Keratinocyte (primary cell): ENCODE data around the gene CDH12.

ENCODE experiments used
- EZH2 ChIP-seq: IDR thresholded peaks from one replicate; pipeline ENCODE4 v1.6.1; 2012; ENCODE audit warnings: inconsistent platforms, mild to moderate bottlenecking, low read length, moderate library complexity
- TF ChIP-seq, protein P1 (sequence below), 3 experiments: IDR thresholded peaks in 1 of 3; conservative IDR thresholded peaks in 1 of 3; optimal IDR thresholded peaks in 1 of 3; 2 replicates in 2 of 3; 3 replicates in 1 of 3; pipeline versions ENCODE3 to v1.5.1; 2011; ENCODE audit warnings: low read length in 3 of 3, mild to moderate bottlenecking in 3 of 3, moderate library complexity in 2 of 3, control low read depth in 1 of 3, inconsistent platforms in 1 of 3; ENCODE audit not compliant: insufficient read depth in 2 of 3; ENCODE audit errors: extremely low read depth in 1 of 3

DNA sequence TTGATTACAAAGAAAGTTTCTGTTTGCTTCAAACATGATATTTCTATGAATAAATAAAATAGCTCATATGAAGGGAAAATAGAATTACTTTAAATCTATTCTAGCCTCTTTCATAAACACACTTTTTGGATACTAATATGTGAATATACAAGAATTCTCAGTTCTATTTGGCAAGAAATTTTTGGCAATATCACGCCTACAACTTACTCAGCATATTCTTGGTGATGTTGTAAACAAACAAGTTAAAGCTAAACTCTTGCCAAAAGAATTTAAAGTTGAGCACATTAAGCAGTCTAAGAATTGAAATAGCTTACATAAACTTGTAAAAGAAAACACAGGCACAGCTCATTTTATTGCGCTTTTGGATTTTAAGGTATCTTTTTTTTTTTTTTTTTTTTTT is 209.8 kb downstream of the CDH12 start:
- TF ChIP-seq, protein P1, sequence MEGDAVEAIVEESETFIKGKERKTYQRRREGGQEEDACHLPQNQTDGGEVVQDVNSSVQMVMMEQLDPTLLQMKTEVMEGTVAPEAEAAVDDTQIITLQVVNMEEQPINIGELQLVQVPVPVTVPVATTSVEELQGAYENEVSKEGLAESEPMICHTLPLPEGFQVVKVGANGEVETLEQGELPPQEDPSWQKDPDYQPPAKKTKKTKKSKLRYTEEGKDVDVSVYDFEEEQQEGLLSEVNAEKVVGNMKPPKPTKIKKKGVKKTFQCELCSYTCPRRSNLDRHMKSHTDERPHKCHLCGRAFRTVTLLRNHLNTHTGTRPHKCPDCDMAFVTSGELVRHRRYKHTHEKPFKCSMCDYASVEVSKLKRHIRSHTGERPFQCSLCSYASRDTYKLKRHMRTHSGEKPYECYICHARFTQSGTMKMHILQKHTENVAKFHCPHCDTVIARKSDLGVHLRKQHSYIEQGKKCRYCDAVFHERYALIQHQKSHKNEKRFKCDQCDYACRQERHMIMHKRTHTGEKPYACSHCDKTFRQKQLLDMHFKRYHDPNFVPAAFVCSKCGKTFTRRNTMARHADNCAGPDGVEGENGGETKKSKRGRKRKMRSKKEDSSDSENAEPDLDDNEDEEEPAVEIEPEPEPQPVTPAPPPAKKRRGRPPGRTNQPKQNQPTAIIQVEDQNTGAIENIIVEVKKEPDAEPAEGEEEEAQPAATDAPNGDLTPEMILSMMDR (optimal IDR thresholded peaks at IDR 0.05 in 1 of 3, IDR thresholded peaks at IDR 0.05 in 1 of 3, conservative IDR thresholded peaks at IDR 0.05 in 1 of 3; ENCODE audit: extremely low read depth in 1 of 3, insufficient read depth in 2 of 3, low read length in 3 of 3), result no peak
- TF ChIP-seq EZH2, result no peak
